Measurements from ENCODE around the gene ZRANB1. TPM values are rescaled to one million over a fixed set of nuclear protein-coding genes. Genes with fewer than 3 reads are reported as not detected.

ZRANB1 gene
- total RNA-seq, 1 donor from 2014 or later: 13.2 TPM

DNA sequence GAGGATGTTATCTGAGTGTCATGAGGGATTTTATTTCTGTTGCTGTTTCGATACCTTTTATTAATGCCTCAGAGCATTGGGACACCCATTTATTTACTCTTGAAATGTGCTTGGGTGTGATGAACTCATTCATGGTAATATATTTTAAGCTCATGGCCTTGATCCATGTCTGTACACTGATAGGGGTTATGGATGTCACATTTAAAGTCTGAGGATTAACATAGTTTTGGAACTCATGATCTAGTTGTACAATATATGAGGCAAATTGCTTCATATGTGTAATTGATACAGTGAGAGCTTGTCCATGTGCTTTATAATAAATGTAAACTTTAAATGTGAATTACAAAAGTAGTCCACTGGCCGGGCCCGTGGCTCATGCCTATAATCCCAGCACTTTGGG is 23.0 kb upstream of the ZRANB1 start:
- intact Hi-C loops (cut with micrococcal nuclease): no loop called here

DNA sequence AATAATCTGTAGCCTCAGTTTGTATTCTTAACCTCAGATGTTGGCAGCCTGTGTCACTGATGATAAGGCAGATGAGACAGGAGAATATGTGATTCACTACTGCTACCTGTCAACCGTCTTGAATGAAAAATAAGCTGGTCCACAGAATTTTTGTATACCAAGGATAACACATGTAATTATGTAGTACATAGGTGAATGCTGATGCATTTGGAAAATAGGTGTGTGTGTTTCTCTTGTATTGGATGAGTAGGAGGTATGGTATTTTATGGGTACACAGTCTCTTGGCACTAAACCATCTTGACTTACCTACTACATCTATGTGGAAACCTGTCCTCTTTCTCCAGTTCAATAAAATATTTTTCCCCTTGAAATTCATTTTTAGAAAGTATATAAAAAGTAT is 20.7 kb upstream of the ZRANB1 start:
- intact Hi-C loops (cut with micrococcal nuclease): no loop called here

DNA sequence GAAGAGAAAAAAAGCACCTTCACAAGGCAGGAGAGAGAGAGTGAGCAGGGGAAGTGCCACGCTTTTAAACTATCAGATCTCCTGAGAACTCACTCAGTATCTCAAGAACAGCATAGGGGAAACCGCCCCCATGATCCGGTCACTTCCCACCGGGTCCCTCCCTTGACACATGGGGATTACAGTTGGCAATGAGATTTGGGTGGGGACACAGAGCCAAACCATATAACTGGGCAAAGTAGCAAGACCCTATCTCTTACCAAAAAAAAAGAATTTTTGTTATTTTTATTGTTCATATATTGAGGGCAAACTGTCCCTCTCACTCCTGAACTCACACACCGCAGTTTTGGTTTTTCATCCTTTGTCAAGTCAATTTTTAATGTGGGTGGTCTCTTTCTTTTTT is 18.2 kb upstream of the ZRANB1 start:
- intact Hi-C loops (cut with micrococcal nuclease): no loop called here

DNA sequence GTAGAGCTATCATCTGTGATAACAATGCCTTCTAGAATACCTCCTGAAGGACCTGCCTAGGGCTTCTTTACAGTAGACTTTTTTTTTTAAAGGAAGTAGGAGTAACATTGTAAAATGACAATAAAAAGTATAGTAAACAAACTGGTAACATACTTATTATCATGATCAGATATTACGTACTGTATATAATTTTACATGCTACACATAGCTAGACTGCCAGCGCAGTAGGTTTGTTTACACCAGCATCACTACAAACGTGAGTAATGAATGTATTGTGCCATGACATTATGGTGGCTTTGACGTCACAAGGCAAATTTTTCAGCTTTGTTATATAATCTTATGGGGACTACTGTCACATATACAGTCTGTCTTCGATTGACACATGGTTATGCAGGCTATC is 15.4 kb upstream of the ZRANB1 start:
- intact Hi-C loops (cut with micrococcal nuclease): no loop called here

DNA sequence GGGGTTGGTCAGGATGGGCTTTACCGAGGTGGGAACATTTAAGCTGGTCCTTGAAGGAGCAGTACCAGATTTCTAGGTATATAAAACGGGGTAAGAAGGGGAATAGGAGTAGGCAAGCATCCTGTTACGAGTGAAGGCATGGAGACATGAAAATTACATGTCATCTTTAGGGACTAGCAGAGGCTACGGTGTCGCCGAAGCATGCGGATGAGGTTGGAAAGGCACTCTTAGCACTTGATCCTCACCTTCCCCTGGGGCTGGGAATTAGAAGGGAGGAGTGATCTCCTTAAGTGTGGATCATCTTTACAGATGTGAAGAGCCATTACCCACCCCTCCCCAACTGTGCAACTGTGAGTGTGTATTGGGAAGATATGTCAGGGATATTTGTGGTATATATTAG is 13.8 kb upstream of the ZRANB1 start:
- intact Hi-C loops (cut with micrococcal nuclease): no loop called here

DNA sequence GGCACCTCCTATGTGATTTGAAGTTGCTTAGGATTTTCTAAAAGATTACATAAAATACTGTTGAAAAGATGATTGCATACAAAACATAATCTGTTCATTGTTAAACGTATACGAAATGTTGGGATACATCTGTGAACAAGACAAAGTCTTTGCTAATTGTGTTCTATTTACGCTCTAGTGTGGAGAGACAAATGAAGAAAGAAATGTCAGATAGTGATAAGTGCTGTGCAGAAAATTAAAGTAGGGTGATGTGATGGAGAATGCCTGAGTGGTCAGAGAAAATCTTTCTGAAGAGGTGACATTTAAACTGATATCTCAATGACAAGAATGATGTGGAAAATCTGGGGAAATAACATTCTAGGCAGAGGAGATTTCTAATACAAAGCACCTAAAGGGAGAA is 13.4 kb upstream of the ZRANB1 start:
- intact Hi-C loops (cut with micrococcal nuclease): no loop called here

DNA sequence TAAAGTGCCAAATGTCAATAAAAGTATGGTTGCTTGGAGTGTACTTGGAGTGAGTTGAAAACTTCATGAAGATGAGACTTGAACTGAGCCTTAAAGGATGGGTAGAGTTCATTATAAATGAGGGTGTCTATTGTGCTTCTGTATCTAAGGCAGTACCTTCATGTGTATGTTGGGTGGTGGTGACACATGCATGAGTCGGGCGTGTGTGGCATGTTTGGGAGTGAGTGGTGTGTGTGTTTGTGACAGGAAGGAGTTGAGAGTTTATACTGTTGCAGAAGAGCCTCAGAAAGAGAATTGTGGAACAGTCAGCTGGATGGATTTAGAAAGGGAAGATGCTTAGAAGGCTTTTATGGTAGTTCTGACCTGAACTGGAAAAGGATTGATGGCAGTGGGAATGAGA is 6.0 kb upstream of the ZRANB1 start:
- intact Hi-C loops (cut with micrococcal nuclease): no loop called here

DNA sequence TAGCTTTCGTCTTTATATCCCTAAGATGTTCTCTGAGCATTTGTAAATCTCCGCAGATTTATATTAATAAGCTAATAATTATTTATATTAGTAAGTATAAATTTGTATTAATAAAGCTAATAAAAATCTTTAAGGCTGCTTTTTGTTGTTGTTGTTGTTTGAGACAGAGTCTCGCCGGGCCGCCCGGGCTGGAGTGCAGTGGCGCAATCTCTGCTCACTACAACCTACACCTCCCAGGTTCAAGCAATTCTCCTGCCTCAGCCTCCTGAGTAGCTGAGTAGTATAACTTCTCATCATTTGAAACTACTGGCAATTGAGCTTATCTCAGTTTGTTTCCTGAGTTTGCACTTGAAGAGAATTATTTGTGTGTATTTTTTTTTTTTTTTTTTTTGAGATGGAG is 5.1 kb upstream of the ZRANB1 start:
- intact Hi-C loops (cut with micrococcal nuclease): no loop called here

DNA sequence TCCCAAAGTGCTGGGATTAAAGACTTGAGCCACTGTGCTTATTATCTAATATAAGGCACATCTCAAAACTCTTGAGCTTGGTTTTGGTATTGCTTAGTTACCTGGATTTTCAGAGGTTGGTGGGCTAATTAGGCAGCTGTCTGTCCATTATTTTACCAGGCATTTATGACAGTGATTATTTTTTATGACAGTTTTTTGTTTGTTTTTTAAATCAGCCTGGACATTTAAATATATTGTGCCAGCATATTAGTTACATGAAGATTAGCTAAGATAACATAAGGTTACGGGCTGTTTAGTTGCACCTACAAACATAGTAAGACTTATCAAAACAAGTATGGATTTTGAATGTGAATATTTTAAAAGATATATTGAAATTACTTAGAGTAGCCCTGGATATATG is 2.6 kb upstream of the ZRANB1 start:
- intact Hi-C loops (cut with micrococcal nuclease): no loop called here

DNA sequence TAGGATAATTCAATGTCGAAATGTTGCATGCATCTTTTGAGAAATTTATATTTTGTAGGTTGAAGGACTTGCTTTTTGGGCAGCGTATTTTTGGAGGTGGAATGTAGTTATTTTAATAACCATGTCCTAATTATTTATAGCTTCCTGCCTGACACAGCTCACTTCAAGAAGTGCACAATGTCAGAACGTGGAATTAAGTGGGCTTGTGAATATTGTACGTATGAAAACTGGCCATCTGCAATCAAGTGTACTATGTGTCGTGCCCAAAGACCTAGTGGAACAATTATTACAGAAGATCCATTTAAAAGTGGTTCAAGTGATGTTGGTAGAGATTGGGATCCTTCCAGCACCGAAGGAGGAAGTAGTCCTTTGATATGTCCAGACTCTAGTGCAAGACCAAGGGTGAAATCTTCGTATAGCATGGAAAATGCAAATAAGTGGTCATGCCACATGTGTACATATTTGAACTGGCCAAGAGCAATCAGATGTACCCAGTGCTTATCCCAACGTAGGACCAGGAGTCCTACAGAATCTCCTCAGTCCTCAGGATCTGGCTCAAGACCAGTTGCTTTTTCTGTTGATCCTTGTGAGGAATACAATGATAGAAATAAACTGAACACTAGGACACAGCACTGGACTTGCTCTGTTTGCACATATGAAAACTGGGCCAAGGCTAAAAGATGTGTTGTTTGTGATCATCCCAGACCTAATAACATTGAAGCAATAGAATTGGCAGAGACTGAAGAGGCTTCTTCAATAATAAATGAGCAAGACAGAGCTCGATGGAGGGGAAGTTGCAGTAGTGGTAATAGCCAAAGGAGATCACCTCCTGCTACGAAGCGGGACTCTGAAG is 620 bp downstream of the ZRANB1 start:
- intact Hi-C loops (cut with micrococcal nuclease): no loop called here

DNA sequence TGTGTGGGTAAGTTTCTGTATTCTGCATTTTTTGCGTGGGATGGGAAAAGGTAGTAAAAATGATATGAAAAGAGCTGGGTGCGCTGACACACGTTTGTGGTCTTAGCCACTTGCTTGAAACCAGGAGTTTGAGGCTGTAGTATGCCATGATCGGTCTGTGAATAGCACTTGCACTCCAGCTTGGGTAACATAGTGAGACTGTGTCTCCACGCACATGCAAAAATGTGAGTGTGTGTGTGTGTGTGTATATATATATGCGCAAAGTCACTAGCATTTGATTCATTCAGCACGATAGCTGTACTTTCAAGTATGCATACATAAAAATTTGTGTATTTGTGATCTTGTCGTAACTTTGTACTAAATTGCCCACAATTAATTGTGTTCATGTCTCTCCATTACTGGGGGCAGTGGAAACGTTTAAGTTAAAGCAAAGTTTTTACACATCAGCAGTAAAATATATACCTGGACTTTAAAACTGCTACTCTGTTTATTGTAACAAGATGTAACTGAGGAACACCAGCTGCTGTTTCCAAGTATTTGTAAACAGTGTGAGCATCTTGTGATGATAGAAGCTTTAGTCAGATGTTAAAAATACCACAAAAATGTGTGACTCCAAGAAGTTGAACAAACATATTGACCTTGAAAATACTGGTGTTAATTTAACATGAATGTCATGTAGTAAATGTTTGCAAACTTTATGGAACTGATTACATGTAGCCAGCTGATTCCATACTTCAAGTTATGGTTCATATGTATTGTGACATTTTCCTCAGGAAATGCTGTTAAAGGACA is 1.6 kb downstream of the ZRANB1 start:
- intact Hi-C loops (cut with micrococcal nuclease): no loop called here

DNA sequence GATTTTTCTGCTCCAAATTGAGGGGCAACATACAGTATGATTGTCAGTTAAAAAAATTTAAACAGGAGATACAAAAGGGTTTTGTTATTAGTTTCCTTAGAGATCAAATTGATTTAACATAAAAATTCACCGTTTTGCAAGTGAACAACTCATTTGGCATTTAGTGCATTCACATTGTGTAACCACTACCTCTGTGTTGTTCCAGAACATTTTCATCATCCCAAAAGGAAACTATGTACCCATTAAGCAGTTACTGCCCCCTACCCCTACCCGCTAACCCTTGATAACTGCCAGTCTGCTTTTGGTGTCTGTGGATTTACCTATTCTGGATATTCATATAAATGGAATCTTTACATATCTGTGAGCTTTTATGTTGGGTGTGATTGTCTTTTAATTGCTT is 3.1 kb downstream of the ZRANB1 start:
- intact Hi-C loops (cut with micrococcal nuclease): no loop called here

DNA sequence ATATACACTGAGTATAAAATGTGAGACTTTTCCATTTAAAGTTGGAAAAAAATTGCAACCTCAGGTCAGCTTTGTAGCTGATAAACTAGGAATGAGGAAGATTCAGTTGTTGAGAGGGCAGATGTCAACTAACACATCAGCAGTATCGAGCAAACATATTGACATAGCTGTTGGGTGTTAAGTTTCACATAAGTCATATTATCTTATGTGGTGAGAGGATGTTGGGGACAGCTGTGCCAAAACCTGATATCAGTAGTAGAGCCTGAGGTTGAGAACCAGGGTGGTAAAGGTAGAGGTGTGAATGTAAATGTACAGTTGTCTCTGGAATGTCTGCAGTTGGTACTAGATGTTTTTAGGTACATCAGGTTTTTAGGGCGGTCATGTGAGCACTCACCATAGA is 5.0 kb downstream of the ZRANB1 start:
- intact Hi-C loops (cut with micrococcal nuclease): no loop called here

DNA sequence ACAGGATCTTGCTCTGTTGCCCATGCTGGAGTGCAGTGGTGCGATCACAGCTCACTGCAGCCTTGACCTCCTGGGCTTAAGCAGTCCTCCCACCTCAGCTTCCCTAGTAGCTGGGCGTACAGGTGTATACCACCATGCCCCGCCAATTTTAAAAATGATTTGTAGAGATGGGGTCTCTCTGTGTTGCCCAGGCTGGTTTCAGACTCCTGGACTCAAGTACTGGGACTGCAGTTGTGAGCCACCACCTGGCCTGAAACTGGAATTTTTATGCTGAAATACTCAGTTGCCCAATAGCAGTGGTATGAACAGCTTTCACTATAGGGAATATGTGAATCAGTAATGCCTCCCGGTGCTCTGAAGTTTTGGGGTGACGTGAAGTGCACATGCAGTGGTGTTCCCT is 7.6 kb downstream of the ZRANB1 start:
- intact Hi-C loops (cut with micrococcal nuclease): no loop called here

DNA sequence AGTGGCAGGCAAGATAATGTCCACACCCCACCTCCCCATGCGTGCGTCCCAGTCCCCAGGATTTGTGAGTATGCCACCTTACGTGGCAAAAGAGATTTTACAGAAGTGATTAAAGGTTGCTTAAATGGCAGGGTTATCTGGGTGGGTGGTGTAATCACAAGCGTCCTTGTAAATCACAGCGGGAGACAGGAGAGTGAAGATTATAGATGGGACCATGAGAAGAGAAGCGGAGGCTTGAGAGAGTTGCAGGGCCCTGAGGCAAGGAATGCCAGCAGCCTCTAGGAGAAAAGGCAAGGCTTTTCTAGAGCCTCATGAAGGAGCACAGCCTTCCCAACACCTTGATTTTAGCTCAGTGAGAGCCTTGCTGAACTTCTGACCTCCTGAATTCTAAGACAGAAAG is 10.2 kb downstream of the ZRANB1 start:
- intact Hi-C loops (cut with micrococcal nuclease): no loop called here

DNA sequence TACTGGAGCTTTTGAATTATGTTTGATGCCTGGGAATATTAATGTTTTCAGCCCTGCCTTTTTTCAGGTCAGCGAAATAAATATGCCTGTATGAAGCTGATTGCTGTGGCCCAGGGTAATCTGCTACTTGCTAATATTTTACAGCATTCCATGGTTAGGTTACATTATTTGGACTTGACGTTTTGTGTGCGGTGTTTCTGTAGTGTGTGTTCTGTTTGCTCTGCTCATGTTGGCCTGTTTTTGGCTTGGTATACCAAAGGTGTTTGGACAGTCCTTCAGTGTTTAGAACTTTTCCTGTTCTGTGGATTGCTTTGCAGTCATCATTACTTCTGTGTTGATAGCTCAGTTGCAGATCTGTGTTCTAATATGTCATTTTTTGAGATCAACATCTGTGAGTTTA is 11.5 kb downstream of the ZRANB1 start:
- intact Hi-C loops (cut with micrococcal nuclease): no loop called here

DNA sequence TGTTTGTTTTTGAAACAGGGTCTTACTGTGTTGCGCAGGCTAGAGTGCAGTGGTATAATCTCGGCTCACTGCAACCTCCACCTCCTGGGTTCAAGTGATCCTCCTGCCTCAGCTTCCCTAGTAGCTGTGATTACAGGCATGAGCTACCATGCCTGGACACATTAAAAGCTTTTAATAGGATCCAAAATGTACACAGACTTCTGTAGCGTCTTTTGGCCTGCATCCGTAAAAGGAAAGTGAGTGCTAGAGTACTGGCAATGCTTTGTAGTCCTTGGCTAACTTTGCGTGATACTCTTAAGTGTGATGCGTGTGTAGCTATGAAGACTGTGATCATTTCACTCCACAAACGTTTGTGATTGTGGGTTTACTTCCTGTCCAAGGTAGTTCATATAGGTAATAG is 13.3 kb downstream of the ZRANB1 start:
- intact Hi-C loops (cut with micrococcal nuclease): no loop called here

DNA sequence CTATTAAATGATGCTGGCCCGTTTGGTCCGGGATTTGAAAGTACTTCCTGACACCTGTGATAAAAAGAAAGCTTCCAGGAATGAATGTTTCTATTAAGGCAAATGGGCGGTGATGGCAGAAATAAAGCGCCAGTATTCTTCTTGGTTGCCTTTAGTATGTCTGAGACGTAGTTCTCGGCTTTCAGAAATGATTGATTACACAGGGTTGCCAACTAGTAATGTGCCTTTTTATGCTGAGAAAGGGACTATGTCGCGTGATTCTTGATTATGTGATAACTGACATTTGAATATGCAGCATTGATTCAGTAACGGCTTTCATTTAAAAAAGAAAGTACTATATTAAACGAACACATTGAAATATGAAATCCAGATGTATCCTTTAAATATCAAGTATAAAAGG is 13.9 kb downstream of the ZRANB1 start:
- intact Hi-C loops (cut with micrococcal nuclease): no loop called here

DNA sequence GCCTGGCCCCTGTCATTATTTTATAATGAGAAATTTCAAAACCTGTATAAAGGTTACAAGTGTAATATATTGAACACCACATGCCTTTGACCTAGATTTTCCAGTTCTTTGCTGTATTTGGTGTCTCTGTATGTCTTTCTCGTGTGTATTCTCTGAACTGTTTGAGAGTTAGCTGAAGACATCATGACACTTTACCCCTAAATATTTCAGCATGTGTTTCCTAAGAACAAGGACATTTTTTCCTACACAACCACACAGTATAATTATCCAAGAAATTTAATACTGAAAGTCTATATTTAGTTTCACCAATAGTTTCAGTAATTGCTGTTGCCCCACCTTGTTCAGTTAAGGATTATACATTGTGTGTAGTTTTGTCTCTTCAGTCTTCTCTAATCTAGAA is 14.8 kb downstream of the ZRANB1 start:
- intact Hi-C loops (cut with micrococcal nuclease): no loop called here

DNA sequence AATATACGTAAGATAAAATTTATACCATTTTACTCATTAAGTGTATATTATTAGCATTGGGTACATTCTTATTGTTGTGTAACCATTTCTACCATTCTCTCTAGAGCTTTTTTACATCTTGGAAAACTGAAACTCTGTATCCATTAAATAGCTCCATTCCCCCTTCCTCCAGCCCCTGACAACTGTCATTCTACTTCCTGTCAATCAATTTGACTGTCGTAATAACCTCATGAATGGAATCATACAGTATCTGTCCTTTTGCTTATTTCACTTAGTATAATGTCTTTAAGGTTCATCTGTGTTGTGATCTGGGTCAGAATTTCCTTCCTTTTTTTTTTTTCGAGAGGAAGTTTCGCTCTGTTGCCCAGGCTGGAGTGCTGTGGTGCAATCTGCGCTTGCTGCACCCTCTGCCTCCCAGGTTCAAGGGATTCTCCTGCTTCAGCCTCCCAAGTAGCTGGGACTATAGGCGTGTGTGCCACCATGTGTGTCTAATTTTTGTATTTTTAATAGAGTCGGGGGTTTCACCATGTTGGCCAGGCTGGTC is 15.6 kb downstream of the ZRANB1 start:
- intact Hi-C loops (cut with micrococcal nuclease): no loop called here

DNA sequence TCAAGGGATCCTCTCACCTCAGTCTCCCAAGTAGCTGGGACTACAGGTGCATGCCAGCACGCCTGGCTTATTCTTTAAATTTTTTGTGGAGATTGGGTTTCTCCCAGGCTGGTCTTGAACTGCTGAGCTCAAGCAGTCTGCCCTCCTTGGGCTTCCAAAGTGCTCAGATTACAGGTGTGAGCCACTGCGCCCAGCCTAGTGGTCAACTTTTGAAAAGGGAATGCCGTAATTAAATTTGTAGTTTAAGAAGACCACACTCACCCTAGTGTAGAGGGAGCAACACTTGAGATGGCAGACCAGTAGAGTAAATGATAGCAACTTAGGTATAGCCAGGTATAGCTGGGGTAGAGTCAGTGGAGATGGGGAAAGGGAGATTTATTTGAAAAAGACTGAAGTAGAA is 17.6 kb downstream of the ZRANB1 start:
- intact Hi-C loops (cut with micrococcal nuclease): no loop called here

DNA sequence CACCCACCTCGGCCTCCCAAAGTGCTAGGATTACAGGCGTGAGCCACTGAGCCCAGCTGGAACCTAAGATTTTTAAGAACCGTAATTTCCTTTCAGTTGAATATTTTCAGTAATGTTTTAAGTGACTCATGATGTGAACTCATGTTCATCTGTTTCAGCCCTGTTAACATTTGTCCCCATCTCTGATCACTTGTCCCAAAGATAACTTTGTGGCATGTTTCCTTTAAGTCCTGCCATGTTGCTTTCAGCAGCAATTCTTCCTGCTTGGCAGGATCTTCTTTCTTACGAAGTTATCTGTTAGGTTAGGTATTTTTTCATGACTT is 19.3 kb downstream of the ZRANB1 start:
- intact Hi-C loops (cut with micrococcal nuclease): no loop called here

DNA sequence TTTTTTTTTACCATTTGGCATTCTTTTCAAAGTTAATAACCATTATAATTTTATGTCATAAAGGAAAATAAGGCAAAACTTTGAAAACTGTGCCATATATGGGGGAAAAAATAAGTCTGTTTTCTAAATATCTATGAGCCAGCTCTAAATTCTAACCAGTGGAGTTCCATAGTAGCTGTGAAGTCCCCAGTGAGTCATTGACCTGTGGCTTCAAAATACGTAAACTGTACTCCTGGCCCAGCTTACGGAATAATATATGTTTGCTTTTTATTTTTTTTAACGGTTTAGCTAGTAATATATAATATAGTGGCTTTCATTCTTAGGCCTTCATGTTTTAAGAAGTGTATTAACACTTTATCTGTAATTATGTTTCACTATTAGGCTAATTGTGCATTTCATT is 20.5 kb downstream of the ZRANB1 start:
- intact Hi-C loops (cut with micrococcal nuclease): no loop called here

Measured in T-helper 2 cell treated with Interferon-gamma antibody and Interleukin-4, amounts not matched to agents 100 ng/mL and 5 ng/mL, for 36 hours (primary cell).